HG03039 (cell line): ENCODE results near the gene INF2.
"Not testable (repeated sequence)": the region's sequence is repeated elsewhere in the genome, so short reads cannot be mapped to it uniquely, and the experiment has no call there.

Experiments
- ATAC-seq: cut with Tn5 transposase; IDR thresholded peaks from one replicate; pipeline ENCODE4 v1.9.1; 2021; ENCODE audit warnings: mild to moderate bottlenecking, moderate library complexity; ENCODE audit not compliant: unreplicated experiment

INF2 gene

DNA sequence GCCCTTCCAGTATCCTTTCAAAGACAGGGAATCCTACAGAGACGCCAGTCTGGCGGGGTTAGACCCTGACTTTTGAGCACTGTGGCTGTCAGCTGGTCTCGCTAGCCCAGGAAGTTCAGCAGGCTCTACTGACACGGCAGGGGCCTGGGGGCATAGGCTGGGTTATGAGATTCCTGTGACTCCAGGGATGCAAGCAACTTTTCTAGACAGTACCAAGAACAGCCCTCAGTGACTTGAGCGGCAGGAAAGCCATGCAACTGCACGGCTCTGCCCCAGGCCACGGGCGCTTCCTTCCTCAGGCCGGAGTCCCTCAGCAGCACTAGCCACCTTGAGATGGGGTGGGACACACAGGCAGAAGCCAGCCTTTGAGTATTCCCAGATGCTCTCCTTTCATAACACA lies 58.5 kb downstream of the INF2 start:
- ATAC-seq: no peak

- no peak for ATAC-seq
Observed at GRCh38 chr14:104749111-104749649, 59.8 kb downstream of the INF2 start.

DNA sequence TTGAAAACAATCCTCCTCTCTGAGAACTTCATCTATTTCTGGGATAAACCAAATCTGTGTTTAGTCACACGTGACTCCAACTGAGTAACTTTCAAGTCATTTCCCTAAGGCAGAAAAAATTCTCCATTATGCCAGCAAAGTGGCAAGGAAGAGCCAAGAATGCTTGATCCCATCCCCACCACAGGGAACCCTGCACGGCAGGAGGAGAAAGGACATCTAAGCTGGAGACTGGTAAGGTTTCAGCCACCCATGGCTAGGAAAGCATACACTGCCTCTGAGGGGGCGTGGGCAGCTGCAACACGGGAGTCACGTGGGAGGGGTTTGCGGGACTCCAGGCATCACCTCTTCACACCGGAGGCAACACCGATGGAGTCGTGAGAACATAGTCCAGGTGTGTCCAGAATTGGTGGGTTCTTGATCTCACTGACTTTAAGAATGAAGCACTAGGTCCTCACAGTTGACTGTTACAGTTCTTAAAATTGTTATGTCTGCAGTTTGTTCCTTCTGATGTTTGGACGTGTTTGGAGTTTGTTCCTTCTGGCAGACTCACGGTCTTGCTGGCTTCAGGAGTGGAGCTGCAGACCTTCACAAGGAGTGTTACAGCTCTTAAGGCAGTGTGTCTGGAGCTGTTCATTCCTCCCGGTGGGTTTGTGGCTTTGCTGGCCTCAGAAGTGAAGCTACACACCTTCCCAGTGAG lies 60.8 kb downstream of the INF2 start:
- ATAC-seq: no peak

DNA sequence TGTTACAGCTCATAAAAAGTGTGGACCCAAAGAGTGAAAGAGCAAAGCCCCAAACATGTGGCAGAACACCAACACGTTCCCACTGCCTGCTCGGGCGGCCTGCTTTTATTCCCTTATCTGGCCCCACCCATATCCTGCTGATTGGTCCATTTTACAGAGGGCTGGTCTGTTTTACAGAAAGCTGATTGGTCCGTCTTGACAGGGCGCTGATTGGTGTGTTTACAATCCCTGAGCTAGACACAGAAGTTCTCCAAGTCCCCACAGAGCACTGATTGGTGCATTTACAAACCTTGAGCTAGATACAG lies 61.3 kb downstream of the INF2 start:
- not testable (repeated sequence) for ATAC-seq

GRCh38 chr14:104751539-104752422 lies 62.4 kb downstream of the INF2 start:
- no peak for ATAC-seq

- no peak for ATAC-seq
Observed at GRCh38 chr14:104752423-104752734, 63.0 kb downstream of the INF2 start.

GRCh38 chr14:104752735-104753527 lies 63.5 kb downstream of the INF2 start, which contains the start of gene SIVA1:
SIVA1 (plus strand) TSS chr14:104753147; CDS start chr14:104753202, 55 bp downstream.
- peak; percentile 85 for ATAC-seq

DNA sequence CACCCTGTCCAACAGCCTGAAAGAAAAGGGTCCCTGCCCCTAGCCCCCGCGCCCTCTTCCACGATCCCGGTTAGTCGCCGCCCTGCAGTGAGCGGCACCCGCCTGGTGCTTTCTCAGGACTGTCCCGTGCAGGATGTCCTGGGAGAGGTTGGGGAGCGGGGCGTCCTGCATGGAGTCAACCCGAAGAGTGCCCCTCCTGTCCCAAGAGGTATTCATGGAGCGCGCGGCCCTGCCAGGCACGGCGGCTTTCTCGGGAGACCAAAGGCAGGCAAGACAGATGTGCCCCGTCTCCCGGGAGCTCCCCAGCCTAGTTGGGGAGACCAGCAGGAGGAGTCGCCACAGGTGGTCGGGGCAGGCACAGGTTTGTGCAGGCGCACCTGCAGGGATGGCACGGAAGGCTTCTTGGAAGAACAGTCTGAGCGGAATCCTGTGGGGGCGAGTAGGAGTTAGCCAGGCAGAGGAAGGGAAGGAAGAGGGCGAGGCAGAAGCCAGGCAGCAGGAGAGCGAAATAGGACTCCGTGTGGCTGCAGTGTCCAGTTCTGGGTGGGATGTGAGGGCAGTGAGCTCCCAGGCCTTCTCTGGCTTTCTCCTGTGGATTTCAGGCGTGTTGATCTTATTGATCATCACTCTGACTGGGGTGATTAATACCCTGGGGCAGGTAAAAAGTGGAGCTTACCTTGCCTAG lies 64.3 kb downstream of the INF2 start:
- no peak for ATAC-seq

GRCh38 chr14:104754213-104754851 lies 64.9 kb downstream of the INF2 start:
- ATAC-seq: no peak

DNA sequence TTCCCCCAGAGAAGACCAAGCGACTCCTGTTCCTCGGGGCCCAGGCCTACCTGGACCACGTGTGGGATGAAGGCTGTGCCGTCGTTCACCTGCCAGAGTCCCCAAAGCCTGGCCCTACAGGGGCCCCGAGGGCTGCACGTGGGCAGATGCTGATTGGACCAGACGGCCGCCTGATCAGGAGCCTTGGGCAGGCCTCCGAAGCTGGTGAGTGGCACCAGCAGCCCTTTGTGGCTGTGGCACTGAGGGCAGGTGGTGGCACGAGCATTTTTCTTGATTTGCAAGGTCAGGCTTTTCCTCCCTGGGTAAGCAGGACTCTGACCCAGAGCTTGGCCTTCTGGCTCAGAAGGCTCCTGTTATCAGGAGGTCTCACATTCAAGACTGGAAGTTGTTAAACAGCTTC lies 66.2 kb downstream of the INF2 start:
- no peak for ATAC-seq

- ATAC-seq: no peak
Observed at GRCh38 chr14:104756477-104757237, 67.2 kb downstream of the INF2 start.

GRCh38 chr14:104757238-104757585 lies 67.8 kb downstream of the INF2 start:
- no peak for ATAC-seq

DNA sequence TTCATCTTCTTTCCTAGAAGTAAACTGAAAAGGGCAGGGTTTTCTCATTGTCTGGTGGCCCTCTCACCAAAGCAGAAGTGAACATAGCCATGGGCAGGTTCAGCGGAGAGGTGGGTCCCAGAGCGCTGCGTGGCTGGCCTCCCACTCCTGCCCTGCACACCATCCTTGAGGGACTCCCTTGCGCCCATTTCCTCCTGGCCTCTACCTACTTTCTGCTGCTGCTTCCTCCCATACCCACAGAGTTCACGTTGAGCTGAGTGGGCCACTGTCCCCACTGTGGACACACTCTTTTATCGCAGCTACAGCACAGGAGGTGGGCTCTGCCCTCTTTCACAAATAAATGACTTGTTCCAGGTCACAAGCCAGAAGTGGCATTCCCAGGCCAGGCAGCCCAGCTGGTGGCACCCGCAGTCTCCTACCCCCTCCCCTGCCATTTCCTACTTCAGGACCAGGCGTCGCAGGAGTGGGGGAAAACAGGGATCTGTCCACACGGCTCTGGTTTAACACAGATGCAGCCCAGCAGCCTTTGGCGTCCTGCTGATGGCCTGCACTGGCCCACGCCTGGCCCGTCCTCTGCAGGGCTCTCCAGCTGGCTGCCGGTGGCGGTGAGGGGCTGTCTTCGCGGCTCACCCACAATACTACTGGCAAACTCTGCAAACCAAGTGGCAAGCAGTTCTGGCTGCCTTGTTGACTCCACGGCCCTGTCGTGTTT lies 68.4 kb downstream of the INF2 start:
- ATAC-seq: no peak

DNA sequence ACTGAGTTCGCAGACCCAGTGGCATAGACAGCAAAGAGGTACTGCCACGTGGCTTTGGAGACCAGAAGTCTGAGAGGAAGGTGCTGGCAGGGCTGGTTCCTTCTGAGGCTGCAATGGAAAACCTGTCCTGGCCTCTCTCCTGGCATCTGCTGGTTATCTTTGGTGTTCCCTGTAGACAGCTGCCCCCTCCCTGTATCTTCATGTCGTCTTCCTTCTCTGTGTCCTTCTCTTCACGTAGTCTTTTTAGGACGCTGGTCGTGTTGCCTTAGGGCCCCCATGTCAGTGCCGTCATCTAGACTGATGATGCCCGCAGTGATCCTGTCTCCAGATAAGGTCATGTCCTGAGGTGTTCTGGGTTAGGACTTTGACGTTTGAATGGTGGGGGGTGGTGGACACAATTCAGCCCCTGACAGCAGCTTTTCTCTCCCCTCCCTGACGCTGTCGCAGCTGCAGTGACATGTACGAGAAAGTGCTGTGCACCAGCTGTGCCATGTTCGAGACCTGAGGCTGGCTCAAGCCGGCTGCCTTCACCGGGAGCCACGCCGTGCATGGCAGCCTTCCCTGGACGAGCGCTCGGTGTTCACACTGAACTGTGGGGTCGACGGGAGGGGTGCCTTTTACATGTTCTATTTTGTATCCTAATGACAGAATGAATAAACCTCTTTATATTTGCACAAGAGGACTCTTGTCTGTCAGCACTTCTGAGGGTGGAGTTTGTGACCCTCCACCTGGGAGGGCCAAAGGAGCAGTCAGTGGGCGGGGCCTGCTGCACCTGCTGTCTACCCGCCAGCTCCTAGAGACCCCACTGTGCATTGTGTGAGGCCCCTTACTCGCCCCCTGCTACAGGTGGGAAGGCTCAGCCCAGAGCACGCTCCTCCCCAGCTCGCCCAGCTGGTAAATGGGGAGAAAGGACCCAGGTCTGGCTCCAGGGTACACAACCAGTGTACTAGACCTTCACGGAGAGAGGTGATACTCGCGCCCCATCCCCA lies 69.9 kb downstream of the INF2 start:
- no peak for ATAC-seq

DNA sequence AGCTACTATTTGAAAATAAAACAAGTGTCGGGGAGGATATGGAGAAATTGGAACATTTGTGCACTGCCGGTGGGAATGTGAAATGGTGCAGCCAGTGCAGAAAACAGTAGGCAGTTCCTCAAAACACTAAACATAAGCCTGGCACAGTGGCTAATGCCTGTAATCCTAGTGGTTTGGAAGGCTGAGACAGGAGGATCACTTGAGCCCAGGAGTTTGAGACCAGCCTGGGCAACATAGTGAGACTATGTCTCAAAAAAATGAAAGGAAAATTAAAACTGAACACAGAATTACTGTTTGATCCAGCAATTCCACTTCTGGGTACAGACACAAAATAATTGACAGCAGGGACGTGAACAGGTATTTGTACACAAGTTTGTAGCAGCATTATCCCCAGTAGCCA lies 76.1 kb downstream of the INF2 start:
- no peak for ATAC-seq

GRCh38 chr14:104766256-104766862 lies 76.9 kb downstream of the INF2 start:
- ATAC-seq: no peak

- no peak for ATAC-seq
Observed at GRCh38 chr14:104766863-104767633, 77.6 kb downstream of the INF2 start.
